Stimulated activated CD8-positive, alpha-beta memory T cell treated with anti-CD3 and anti-CD28 coated beads, Interleukin-15, amount 100 ng/mL, for 24 hours (primary cell): ENCODE data around the gene GUCY1A2.

Experiments used
- DNase-seq: peaks from one replicate; pipeline ENCODE4 v3.0.0-alpha.2; 2020; ENCODE audit warnings: low read depth

The GUCY1A2 gene

GRCh38 chr11:106728859-106729258, 289.4 kb downstream of the GUCY1A2 start:
- DNase-seq = no peak

- DNase-seq = no peak
Measured at GRCh38 chr11:106728379-106728778, 289.9 kb downstream of the GUCY1A2 start.

GRCh38 chr11:106727256-106727655, 291.0 kb downstream of the GUCY1A2 start:
- DNase-seq = no peak

- no peak for DNase-seq
Measured at GRCh38 chr11:106724293-106724892, 293.9 kb downstream of the GUCY1A2 start.

- DNase-seq = no peak
Measured at GRCh38 chr11:106723071-106723470, 295.2 kb downstream of the GUCY1A2 start.

GRCh38 chr11:106717222-106717621, 301.1 kb downstream of the GUCY1A2 start:
- no peak for DNase-seq

- no peak for DNase-seq
Measured at GRCh38 chr11:106714199-106714598, 304.1 kb downstream of the GUCY1A2 start.

GRCh38 chr11:106708348-106708747, 309.9 kb downstream of the GUCY1A2 start:
- DNase-seq = no peak

- no peak for DNase-seq
Measured at GRCh38 chr11:106706355-106706754, 311.9 kb downstream of the GUCY1A2 start.

- DNase-seq = no peak
Measured at GRCh38 chr11:106702805-106703204, 315.5 kb downstream of the GUCY1A2 start.

GRCh38 chr11:106697058-106697457, 321.2 kb downstream of the GUCY1A2 start:
- no peak for DNase-seq

- DNase-seq = no peak
Measured at GRCh38 chr11:106695506-106695905, 322.8 kb downstream of the GUCY1A2 start.

GRCh38 chr11:106694501-106694900, 323.8 kb downstream of the GUCY1A2 start:
- no peak for DNase-seq

- no peak for DNase-seq
Measured at GRCh38 chr11:106691807-106692365, 326.4 kb downstream of the GUCY1A2 start.

- DNase-seq = no peak
Measured at GRCh38 chr11:106690923-106691322, 327.4 kb downstream of the GUCY1A2 start.

GRCh38 chr11:106684944-106685343, 333.3 kb downstream of the GUCY1A2 start:
- no peak for DNase-seq

GRCh38 chr11:106683435-106683834, 334.8 kb downstream of the GUCY1A2 start:
- no peak for DNase-seq

GRCh38 chr11:106681435-106681834, 336.8 kb downstream of the GUCY1A2 start:
- DNase-seq = no peak

GRCh38 chr11:106679581-106679980, 338.7 kb downstream of the GUCY1A2 start:
- DNase-seq = no peak

- no peak for DNase-seq
Measured at GRCh38 chr11:106679181-106679580, 339.1 kb downstream of the GUCY1A2 start.

- no peak for DNase-seq
Measured at GRCh38 chr11:106670069-106670468, 348.2 kb downstream of the GUCY1A2 start.

- no peak for DNase-seq
Measured at GRCh38 chr11:106668147-106668546, 350.1 kb downstream of the GUCY1A2 start.

GRCh38 chr11:106656646-106657045, 361.6 kb downstream of the GUCY1A2 start:
- DNase-seq = no peak

- DNase-seq = no peak
Measured at GRCh38 chr11:106644824-106645223, 373.5 kb downstream of the GUCY1A2 start.
